Large intestine (tissue), 3 donors: ENCODE data around the gene LAMB1. TPM values are rescaled to one million over a fixed set of nuclear protein-coding genes. Genes with fewer than 3 reads are reported as not detected.
"Not testable (repeated sequence)": the region's sequence is repeated elsewhere in the genome, so short reads cannot be mapped to it uniquely, and the experiment has no call there.

Experiments used
- DNase-seq, 2 donors: peaks; one replicate each; pipeline versions ENCODE4 v3.0.0 to v3.0.0-alpha.2; 2013
- H3K27ac ChIP-seq: one replicate; pipeline ENCODE4 v1.5.1; 2013; ENCODE audit warnings: low read length
- H3K27me3 ChIP-seq: 2 replicates; pipeline ENCODE4 v1.6.1; 2013; ENCODE audit warnings: low read length; ENCODE audit not compliant: control insufficient read depth, insufficient read depth
- H3K36me3 ChIP-seq: 2 replicates; pipeline ENCODE4 v1.6.1; 2013; ENCODE audit warnings: low read length; ENCODE audit not compliant: control insufficient read depth, insufficient read depth
- H3K4me1 ChIP-seq: one replicate; pipeline ENCODE4 v1.6.1; 2013; ENCODE audit warnings: low read length; ENCODE audit not compliant: control insufficient read depth, insufficient read depth
- H3K4me3 ChIP-seq: one replicate; pipeline ENCODE4 v1.5.1; 2013; ENCODE audit warnings: low read length
- H3K9me3 ChIP-seq: one replicate; pipeline ENCODE4 v1.6.1; 2013; ENCODE audit warnings: mild to moderate bottlenecking, low read depth, low read length, moderate library complexity; ENCODE audit not compliant: control insufficient read depth
- WGBS: methylation state at CpG from one replicate; pipeline ENCODE4 v1.1.5; 2013; ENCODE audit warnings: low lambda C conversion rate; ENCODE audit not compliant: insufficient coverage; 5-methylcytosine and 5-hydroxymethylcytosine counted together
- polyA plus RNA-seq: library from polyadenylated mRNA; unstranded; fragments of 120-200 nt; gene quantifications from one replicate; pipeline ENCODE4 v1.2.1, GENCODE V29; 2013

LAMB1 gene
- polyA plus RNA-seq, 1 donor, result 271 TPM

DNA sequence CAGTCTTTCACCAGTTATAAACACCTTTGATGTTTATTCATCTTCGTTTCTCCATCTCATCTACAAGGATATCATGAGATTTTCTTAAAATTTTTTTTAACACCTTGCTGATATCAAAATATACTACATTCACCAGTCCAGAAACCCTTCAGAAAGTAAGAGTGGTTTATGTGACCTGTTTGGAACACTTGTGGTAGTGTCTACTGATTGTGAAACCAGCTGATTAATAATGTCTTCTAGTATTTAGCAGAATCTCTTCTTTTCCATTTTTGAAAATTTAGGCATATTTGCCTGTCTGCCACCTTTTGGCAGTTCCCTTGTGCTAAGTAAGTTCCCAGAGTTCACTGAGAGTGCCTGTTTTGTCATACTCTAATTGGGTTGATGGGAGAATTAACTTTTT, 93.5 kb downstream of the LAMB1 start:
- H3K36me3 ChIP-seq, result peaks cover 56% of the 10 kb centered on the region
- H3K9me3 ChIP-seq, result no peaks in the 10 kb centered on the region
- H3K27ac ChIP-seq, result no peak overlapping the region
- no peaks in the 10 kb centered on the region for H3K27me3 ChIP-seq
- 100% methylated on average over 1 of the region's 1 CpG for WGBS
- DNase-seq, result no peak
- no peaks in the 10 kb centered on the region for H3K4me1 ChIP-seq
- H3K4me3 ChIP-seq, result no peak overlapping the region

DNA sequence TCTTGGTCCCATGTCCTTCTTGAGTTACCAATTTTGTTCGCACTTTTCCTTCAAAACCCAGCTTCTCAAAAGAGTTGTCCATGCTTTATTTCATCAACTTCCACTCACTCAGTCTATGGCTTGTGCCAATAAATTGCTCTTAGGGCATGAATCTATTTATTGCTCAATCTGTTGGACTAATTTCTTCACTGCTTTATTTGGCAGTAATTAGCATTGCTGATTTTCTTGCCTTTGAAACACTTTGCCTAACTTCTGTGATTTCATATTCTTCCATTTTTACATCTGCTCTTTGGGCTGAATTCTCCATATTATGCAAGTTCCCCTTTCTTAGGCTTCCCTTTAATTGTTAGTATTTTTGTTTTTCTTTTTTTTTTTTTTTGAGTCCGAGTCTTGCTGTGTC, 95.2 kb downstream of the LAMB1 start:
- WGBS, result no CpG with 5 or more reads among the region's 2 CpGs
- Histone ChIP-seq H3K4me3 (no peak overlapping the region), H3K27me3 (no peaks in the 10 kb centered on the region), H3K27ac (no peak overlapping the region), H3K36me3 (peaks cover 68% of the 10 kb centered on the region), H3K4me1 (no peaks in the 10 kb centered on the region), H3K9me3 (no peaks in the 10 kb centered on the region)
- DNase-seq, result no peak

DNA sequence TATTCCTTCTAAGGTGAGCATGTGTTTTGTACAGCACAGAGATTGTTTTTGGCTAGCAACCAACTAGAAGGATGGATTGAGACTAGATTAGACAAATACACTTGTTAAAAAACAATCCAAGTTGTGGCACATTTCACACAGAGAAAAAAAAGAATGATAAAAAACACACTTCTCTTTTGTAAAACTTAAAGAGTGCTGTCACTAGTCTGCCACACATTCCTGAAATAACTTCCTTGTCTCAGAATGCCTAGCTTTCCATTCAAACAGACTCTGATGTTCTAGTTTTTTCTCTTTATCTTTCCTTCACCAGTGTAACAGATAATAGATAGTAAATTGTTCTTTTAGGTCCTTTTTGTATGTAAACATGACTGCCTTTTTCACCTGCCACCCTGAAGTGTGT, 100.6 kb downstream of the LAMB1 start:
- Histone ChIP-seq H3K27ac (no peak overlapping the region), H3K4me3 (no peak overlapping the region), H3K4me1 (no peaks in the 10 kb centered on the region), H3K36me3 (peaks cover 33% of the 10 kb centered on the region), H3K27me3 (no peaks in the 10 kb centered on the region), H3K9me3 (no peaks in the 10 kb centered on the region)
- DNase-seq, result no peak

DNA sequence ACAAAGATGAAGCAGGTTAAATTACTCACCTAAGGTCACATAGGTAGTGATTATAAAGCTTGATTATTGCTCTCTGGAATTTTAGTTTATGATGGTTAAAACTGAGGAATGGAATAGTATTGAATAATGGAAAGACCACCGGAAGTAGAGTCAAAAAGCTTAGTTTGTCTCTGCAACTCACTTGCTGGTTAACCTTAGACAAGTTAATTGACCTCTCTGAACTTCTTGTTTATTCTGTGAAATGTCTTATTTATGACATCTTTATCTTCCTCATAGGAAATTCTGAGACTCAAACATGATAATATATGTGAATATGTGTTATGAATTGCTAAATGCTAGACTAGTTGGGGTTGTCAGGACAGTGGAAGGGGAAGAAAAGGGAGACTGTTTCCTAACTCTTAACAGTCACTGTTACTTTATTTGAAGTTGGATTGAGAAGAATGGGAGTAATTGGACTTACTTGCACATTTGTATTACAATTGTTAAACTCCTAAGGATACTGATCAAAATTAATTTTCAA, 102.4 kb downstream of the LAMB1 start:
- peaks cover 25% of the 10 kb centered on the region for H3K36me3 ChIP-seq
- H3K27me3 ChIP-seq, result no peaks in the 10 kb centered on the region
- no peaks in the 10 kb centered on the region for H3K4me1 ChIP-seq
- H3K4me3 ChIP-seq, result no peak overlapping the region
- DNase-seq, result no peak
- no peaks in the 10 kb centered on the region for H3K9me3 ChIP-seq
- WGBS, result no CpG with 5 or more reads among the region's 1 CpG
- no peak overlapping the region for H3K27ac ChIP-seq

DNA sequence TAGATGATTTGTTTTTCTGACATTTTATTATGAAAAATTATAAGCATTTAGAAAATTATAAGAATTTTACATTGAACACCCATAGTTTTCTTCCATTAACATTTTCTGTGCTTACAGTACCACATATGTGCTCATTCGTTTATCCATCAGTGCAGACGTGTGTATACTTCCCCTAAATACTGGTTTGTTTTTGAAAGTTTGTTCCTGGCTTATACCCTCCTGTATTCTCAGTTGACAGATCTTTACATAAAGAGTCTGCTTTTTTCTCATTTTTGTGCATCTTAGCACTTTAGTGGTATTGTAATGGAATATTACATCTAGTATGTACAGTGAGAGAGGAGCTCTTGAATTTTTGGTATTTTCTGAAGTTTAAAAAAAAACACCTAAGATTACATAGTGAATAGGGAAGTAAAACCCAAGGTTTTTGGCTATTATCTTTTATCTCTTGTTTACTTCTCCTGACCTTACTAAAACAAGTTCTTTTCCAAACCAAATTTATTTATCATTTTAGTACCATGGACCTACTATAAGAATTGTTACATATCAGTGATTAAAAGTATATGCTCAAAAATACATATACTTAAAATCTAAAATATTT, 103.9 kb downstream of the LAMB1 start:
- no CpG with 5 or more reads among the region's 2 CpGs for WGBS
- no peak overlapping the region for H3K4me3 ChIP-seq
- H3K27ac ChIP-seq, result no peak overlapping the region
- no peaks in the 10 kb centered on the region for H3K27me3 ChIP-seq
- no peaks in the 10 kb centered on the region for H3K9me3 ChIP-seq
- peaks cover 27% of the 10 kb centered on the region for H3K36me3 ChIP-seq
- H3K4me1 ChIP-seq, result no peaks in the 10 kb centered on the region
- DNase-seq, result no peak

DNA sequence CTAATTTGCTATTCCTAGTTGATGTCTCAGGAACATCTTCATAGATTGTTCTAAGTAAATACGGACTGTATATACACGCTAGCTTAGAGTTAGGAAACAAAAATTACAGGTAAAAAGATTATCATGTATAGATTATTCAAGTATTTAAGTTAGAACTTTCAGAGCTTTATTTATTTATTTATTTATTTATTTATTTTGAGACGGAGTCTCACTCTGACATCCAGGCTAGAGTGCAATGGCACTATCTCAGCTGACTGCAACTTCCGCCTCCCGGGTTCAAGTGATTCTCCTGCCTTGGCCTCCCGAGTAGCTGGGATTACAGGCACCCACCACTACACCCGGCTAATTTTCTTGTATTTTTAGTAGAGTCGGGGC, 110.6 kb downstream of the LAMB1 start:
- H3K27ac ChIP-seq, H3K9me3 ChIP-seq, H3K27me3 ChIP-seq, H3K4me1 ChIP-seq, DNase-seq: not testable (repeated sequence)
- WGBS, result 100% methylated on average over 1 of the region's 8 CpGs
- Histone ChIP-seq H3K4me3 (peak overlapping the region; percentile 72), H3K36me3 (peaks cover 20% of the 10 kb centered on the region)

DNA sequence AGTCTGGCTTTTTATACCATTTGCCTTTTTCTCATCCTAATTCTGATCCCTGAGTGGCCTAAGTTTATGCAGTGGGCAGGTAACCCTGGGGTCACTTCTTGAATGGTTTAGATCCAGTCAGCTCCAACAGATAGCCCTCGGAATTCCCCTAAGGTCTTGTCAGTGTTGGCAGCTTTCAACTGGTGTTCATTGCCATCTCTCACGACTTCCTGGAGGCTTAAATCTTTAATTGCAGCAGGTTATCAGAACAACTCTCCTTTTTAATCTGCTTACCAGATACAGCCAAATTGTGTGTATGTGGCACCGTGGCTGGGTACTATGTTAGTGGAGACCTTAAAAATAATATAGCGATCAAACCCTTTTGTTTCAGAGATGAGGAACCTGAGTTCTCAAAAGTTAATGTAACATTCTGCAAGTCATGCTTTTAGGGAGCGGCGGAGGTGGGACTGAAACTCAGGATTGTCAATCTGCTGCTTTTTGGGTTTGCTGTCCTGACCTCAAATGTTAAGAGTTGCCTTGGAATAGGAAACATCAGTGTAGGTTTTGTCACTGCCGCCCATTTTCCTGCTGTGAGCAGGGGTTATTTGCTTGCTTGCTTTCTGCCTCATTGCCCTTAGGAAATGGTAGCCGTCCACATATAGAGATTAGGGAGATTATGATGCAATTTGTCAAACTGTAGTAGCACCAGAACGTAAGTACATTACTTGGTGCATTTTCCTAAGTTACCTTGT, 111.2 kb downstream of the LAMB1 start:
- H3K27me3 ChIP-seq, result no peaks in the 10 kb centered on the region
- H3K36me3 ChIP-seq, result peaks cover 18% of the 10 kb centered on the region
- DNase-seq, result peak in 1 of 2 donors; percentile 12
- H3K9me3 ChIP-seq, result no peaks in the 10 kb centered on the region
- peak overlapping the region; percentile 72 for H3K4me3 ChIP-seq
- WGBS, result no CpG with 5 or more reads among the region's 9 CpGs
- peak overlapping the region; percentile 90 for H3K27ac ChIP-seq
- peaks cover 4% of the 10 kb centered on the region for H3K4me1 ChIP-seq

DNA sequence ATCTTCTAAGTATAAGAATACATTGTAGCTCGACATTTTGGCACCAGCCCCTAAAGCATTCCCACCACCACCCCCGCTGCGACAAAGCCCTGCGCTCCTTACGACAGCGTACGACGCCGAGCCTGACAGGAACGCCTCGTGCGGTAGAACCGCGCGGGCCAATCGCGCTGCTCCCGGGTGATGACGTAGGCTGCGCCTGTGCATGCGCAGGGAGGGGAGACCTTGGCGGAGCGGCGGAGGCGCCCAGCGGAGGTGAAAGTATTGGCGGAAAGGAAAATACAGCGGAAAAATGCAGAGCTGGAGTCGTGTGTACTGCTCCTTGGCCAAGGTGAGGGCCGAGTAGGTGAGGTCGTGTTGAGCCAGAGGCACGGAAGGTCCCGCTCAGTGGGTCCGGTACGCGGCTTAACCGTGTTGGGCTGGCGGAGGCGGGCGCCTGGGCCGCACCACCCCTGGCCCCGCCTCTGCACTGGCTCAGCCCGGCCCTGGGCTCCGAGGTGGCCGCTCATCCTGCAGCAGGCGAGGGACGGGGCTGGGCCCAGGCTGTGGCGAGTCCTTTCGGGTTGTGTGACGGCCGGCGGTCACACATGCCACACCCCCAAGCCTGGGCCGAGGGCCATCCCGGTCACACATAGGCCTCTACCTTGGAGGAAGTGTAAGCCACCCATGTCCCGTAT, 111.9 kb downstream of the LAMB1 start, which contains the start of gene DLD:
Gene DLD (plus strand): TSS at position 222 of the 674 bp plus-strand sequence. CDS start 68 bp downstream, at position 290.
- WGBS, result no CpG with 5 or more reads among the region's 55 CpGs

DNA sequence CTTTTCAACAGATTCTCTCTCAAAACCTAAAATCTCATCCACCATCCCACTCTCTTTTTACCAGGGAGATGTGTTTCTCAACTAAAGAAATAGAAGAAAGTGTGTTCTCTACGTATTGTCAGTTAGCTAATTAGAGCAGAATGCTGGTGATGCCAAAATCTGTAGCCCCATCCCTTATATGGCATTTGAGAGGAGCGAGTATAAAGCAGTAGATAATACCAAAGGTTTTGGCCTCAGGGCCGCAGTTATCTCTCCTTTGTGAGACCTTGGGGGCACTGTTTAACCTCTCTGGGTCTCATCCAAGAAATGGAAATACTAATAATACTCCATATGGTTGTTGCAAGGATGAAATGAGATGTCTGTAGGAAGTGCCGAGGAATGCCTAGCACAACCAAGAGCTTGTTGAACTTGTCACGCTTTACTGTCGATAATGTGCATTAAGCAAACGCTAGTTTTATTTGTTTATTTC, 112.4 kb downstream of the LAMB1 start:
- peaks cover 4% of the 10 kb centered on the region for H3K4me1 ChIP-seq
- no peaks in the 10 kb centered on the region for H3K27me3 ChIP-seq
- H3K4me3 ChIP-seq, result peak overlapping the region; percentile 72
- WGBS, result 0% methylated on average over 1 of the region's 7 CpGs
- H3K27ac ChIP-seq, result peak overlapping the region; percentile 90
- H3K9me3 ChIP-seq, result no peaks in the 10 kb centered on the region
- H3K36me3 ChIP-seq, result peaks cover 14% of the 10 kb centered on the region
- DNase-seq, result no peak

More for the DNA sequence above, 111.9 kb downstream of the LAMB1 start, which contains the start of gene DLD:
- peak within 1 kb of the TSS; percentile 90 for H3K27ac ChIP-seq
- H3K4me1 ChIP-seq, result peaks cover 4% of the 10 kb centered on the region
- H3K9me3 ChIP-seq, result no peaks in the 10 kb centered on the region
- H3K36me3 ChIP-seq, result peaks cover 17% of the 10 kb centered on the region
- peak within 1 kb of the TSS; percentile 72 for H3K4me3 ChIP-seq
- H3K27me3 ChIP-seq, result no peaks in the 10 kb centered on the region
- peak; percentile 96 to 97 for DNase-seq

DNA sequence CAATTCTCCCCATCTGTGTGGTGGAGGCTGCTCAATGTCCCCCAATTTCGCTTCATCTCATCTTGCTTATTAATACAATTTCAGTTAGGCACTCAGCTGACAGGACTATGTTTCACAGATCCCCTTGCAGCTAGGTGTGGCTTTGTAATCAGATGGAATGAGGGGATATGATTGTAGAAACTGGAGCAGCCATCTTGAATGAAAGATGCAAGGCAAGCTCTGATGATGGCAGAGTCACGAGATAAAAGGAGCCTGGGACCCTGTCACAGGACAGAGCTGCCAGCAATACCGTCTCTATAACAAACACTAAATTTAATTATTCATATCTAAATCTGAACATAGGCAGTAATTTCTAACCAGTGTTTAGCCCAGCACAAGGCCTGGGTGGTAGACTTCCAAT, 113.0 kb downstream of the LAMB1 start:
- H3K4me3 ChIP-seq, result no peak overlapping the region
- DNase-seq, result no peak
- no peaks in the 10 kb centered on the region for H3K27me3 ChIP-seq
- H3K36me3 ChIP-seq, result peaks cover 12% of the 10 kb centered on the region
- WGBS, result no CpG with 5 or more reads among the region's 3 CpGs
- H3K27ac ChIP-seq, result no peak overlapping the region
- H3K9me3 ChIP-seq, result no peaks in the 10 kb centered on the region
- H3K4me1 ChIP-seq, result peaks cover 4% of the 10 kb centered on the region
